Activated B cell treated with CpG ODN at 0.5 μM for 24 hours (primary cell): Measurements from ENCODE around the gene ZBED1. TPM values are rescaled to one million over a fixed set of nuclear protein-coding genes. Genes with fewer than 3 reads are reported as not detected.
"Not testable (repeated sequence)": the region's sequence is repeated elsewhere in the genome, so short reads cannot be mapped to it uniquely, and the experiment has no call there.

Source experiments
- ATAC-seq: fragments of 200-7000 bp; cut with Tn5 transposase; one replicate; pipeline ENCODE4 v1.10.0; 2021; ENCODE audit warnings: low read depth, mild to moderate bottlenecking, moderate library complexity
- CTCF ChIA-PET: fragments of 350-600 bp; sonication (Branson Sonifier 250); formaldehyde crosslinking; loops from one replicate; lab custom pipeline; 2021; ENCODE audit warnings: antibody characterized with exemption; lab: Charles Lee
- POLR2A ChIA-PET: fragments of 350-600 bp; sonication (Branson Sonifier 250); formaldehyde crosslinking; loops from one replicate; lab custom pipeline; 2021; ENCODE audit warnings: antibody characterized with exemption; lab: Charles Lee
- DNase-seq: peaks from one replicate; pipeline ENCODE4 v3.0.0; 2022
- H3K27ac Mint-ChIP-seq: one replicate; pipeline ENCODE4 v1.8.0; 2020; ENCODE audit warnings: mixed read lengths
- H3K27me3 Mint-ChIP-seq: one replicate; pipeline ENCODE4 v1.8.0; 2021; ENCODE audit warnings: mixed read lengths
- H3K36me3 Mint-ChIP-seq: one replicate; pipeline ENCODE4 v1.8.0; 2021; ENCODE audit warnings: low read depth, mixed read lengths
- H3K4me1 Mint-ChIP-seq: one replicate; pipeline ENCODE4 v1.8.0; 2021; ENCODE audit warnings: mixed read lengths
- H3K4me3 Mint-ChIP-seq: one replicate; pipeline ENCODE4 v1.8.0; 2020; ENCODE audit warnings: mild to moderate bottlenecking, mixed read lengths
- H3K9me3 Mint-ChIP-seq: one replicate; pipeline ENCODE4 v1.8.0; 2020; ENCODE audit warnings: mixed read lengths
- intact Hi-C: fragments of 100-400 bp; cut with micrococcal nuclease; formaldehyde crosslinking; loops from one replicate; pipeline ENCODE4 v1.15.1; 2024
- total RNA-seq: library from RNA; stranded (reverse); gene quantifications from 2 replicates; pipeline ENCODE4 v1.2.3, GENCODE V29; 2022
- TF ChIP-seq, protein P1 (sequence below): fragments of 200-600 bp; IDR thresholded peaks from one replicate; pipeline ENCODE4 v1.8.0; 2022; ENCODE audit warnings: antibody characterized with exemption, mild to moderate bottlenecking

Gene ZBED1
- total RNA-seq, 1 donor from 2014 or later, result 50.1 TPM

DNA sequence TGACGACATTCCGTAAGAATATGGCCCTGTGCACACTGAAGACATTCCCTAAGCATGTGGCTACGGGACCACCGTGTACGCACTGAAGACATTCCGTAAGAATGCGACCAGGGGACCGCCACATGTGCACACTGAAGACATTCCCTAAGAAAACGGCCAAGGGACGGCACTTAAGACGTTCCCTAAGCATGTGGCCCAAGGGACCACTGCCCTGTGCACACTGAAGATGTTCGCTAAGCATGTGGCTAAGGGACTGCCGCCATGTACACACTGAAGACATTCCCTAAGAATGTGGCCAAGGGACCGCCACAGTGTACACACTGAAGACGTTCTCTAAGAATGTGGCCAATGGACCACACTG, 21.4 kb downstream of the ZBED1 start:
- Mint-ChIP-seq H3K27me3 (no peaks in the 10 kb centered on the region), H3K4me3 (no peak overlapping the region), H3K9me3 (no peaks in the 10 kb centered on the region), H3K27ac (no peak overlapping the region), H3K36me3 (peaks cover 25% of the 10 kb centered on the region), H3K4me1 (no peaks in the 10 kb centered on the region)
- no peak for DNase-seq
- TF ChIP-seq, protein P1, sequence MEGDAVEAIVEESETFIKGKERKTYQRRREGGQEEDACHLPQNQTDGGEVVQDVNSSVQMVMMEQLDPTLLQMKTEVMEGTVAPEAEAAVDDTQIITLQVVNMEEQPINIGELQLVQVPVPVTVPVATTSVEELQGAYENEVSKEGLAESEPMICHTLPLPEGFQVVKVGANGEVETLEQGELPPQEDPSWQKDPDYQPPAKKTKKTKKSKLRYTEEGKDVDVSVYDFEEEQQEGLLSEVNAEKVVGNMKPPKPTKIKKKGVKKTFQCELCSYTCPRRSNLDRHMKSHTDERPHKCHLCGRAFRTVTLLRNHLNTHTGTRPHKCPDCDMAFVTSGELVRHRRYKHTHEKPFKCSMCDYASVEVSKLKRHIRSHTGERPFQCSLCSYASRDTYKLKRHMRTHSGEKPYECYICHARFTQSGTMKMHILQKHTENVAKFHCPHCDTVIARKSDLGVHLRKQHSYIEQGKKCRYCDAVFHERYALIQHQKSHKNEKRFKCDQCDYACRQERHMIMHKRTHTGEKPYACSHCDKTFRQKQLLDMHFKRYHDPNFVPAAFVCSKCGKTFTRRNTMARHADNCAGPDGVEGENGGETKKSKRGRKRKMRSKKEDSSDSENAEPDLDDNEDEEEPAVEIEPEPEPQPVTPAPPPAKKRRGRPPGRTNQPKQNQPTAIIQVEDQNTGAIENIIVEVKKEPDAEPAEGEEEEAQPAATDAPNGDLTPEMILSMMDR, result no peak
- CTCF ChIA-PET, result no interaction called here
- ATAC-seq, result no peak
- POLR2A ChIA-PET, result no interaction called here
- intact Hi-C loops, result no loop called here

DNA sequence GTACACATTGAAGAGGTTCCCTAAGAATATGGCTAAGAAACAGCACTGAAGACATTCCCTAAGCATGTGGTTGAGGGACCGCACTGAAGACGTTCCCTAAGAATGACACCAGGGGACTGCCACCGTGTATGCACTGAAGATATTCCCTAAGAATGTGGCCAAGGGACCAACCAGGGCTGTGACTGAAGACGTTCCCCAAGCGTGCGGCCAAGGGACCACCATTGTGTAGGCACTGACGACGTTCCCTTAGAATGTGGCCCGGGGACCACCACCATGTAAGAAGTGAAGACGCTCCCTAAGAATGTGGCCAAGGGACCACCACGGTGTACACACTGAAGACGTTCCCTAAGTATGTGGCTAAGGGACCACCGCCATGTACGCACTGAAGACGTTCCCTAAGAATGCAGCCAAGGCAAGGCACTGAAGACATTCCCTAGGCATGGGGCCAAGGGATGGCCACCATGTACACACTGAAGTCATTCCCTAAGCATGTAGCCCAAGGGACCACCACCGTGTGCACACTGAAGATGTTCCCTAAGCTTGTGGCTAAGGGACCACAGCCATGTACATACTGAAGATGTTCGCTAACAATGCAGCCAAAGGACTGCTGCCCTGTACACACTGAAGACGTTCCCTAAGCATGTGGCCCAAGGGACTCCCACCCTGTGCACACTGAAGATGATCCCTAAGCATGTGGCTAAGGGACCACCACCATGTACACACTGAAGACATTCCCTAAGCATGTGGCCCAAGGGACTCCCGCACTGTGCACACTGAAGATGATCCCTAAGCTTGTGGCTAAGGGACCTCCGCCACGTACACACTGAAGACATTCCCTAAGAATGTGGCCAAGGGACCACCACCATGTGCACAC, 22.0 kb downstream of the ZBED1 start:
- ATAC-seq (no peak), DNase-seq (no peak)
- H3K4me3 Mint-ChIP-seq, result no peak overlapping the region
- no peaks in the 10 kb centered on the region for H3K9me3 Mint-ChIP-seq
- intact Hi-C loops, result no loop called here
- TF ChIP-seq, protein P1, result no peak
- H3K4me1 Mint-ChIP-seq, result no peaks in the 10 kb centered on the region
- no peak overlapping the region for H3K27ac Mint-ChIP-seq
- CTCF ChIA-PET, result no interaction called here
- POLR2A ChIA-PET, result no interaction called here
- peaks cover 22% of the 10 kb centered on the region for H3K36me3 Mint-ChIP-seq
- H3K27me3 Mint-ChIP-seq, result no peaks in the 10 kb centered on the region

DNA sequence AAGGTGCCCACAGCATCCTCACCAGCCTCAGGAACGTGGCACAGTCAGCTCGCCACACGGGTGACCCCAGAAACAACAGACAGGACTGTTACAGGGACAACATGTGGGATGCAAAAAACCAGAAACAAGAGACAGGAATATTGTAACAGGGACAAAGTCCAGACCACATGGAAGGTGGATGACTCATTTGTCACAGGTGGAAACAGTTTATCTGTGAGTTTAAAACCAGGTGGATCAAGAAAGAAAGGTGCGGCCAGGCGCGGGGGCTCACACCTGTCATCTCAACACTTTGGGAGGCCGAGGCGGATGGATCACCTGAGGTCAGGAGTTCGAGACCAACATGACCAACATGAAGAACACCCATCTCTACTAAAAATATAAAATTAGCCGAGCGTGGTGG, 23.5 kb downstream of the ZBED1 start:
- DNase-seq, ATAC-seq, H3K27me3 Mint-ChIP-seq, CTCF ChIA-PET, H3K4me1 Mint-ChIP-seq, POLR2A ChIA-PET, intact Hi-C loops, H3K27ac Mint-ChIP-seq, H3K9me3 Mint-ChIP-seq, H3K4me3 Mint-ChIP-seq: not testable (repeated sequence)
- H3K36me3 Mint-ChIP-seq, result peaks cover 21% of the 10 kb centered on the region

DNA sequence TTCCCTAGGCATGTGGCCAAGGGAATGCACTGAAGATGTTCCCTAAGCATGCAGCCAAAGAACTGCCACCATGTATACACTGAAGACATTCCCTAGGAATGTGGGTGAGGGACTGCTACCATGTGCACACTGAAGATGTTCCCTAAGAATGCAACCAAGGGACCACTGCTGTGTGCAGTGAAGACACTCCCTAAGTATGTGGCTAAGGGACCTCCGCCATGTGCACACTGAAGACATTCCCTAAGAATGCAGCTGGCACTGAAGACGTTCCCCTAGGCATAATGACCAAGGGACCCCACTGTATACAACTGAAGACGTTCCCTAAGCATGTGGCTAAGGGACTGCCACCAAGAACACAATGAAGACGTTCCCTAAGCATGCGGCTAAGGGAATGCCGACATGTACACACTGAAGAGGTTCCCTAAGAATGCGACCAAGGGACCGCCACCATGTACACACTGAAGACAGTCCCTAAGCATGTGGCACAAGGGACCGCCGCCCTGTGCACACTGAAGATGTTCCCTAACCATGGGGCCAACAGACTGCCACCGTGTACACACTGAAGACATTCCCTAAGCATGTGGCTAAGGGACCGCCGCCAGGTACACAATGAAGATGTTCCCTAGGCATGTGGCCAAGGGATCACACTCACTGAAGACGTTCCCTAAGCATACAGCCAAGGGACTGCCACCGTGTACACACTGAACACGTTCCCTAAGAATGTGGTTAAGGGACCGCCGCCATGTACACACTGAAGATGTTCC, 25.6 kb downstream of the ZBED1 start:
- H3K27ac Mint-ChIP-seq, result no peak overlapping the region
- H3K9me3 Mint-ChIP-seq, result no peaks in the 10 kb centered on the region
- CTCF ChIA-PET, result no interaction called here
- intact Hi-C loops, result no loop called here
- peaks cover 15% of the 10 kb centered on the region for H3K36me3 Mint-ChIP-seq
- TF ChIP-seq, protein P1, result no peak
- ATAC-seq, result no peak
- POLR2A ChIA-PET, result no interaction called here
- H3K27me3 Mint-ChIP-seq, result no peaks in the 10 kb centered on the region
- no peaks in the 10 kb centered on the region for H3K4me1 Mint-ChIP-seq
- H3K4me3 Mint-ChIP-seq, result no peak overlapping the region
- DNase-seq, result no peak

DNA sequence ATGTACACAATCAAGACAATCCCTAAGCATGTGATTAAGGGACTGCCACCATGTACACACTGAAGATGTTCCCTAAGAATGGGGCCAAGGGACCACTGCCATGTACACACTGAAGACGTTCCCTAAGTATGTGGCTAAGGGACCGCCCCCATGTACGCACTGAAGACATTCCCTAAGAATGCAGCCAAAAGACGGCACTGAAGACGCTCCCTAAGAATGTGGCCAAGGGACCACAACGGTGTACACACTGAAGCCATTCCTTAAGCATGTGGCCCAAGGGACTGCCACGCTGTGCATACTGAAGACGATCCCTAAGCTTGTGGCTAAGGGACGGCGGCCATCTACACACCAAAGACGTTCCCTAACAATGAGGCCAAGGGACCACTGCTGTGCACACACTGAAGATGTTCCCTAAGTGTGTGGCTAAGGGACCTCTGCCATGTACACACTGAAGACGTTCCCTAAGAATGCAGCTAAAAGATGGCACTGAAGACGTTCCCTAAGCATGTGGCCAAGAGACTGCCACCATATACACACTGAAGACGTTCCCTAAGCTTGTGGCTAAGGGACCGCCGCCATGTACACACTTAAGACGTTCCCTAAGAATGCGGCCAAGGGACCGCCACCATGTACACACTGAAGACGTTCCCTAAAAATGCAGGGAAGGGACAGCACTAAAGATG, 26.4 kb downstream of the ZBED1 start:
- H3K36me3 Mint-ChIP-seq, result peaks cover 16% of the 10 kb centered on the region
- ChIA-PET POLR2A (no interaction called here), CTCF (no interaction called here)
- no peaks in the 10 kb centered on the region for H3K4me1 Mint-ChIP-seq
- no peak overlapping the region for H3K27ac Mint-ChIP-seq
- no peak overlapping the region for H3K4me3 Mint-ChIP-seq
- H3K27me3 Mint-ChIP-seq, result no peaks in the 10 kb centered on the region
- no peak for ATAC-seq
- no peak for DNase-seq
- H3K9me3 Mint-ChIP-seq, result peaks cover 4% of the 10 kb centered on the region
- intact Hi-C loops, result no loop called here
- TF ChIP-seq, protein P1, result no peak

DNA sequence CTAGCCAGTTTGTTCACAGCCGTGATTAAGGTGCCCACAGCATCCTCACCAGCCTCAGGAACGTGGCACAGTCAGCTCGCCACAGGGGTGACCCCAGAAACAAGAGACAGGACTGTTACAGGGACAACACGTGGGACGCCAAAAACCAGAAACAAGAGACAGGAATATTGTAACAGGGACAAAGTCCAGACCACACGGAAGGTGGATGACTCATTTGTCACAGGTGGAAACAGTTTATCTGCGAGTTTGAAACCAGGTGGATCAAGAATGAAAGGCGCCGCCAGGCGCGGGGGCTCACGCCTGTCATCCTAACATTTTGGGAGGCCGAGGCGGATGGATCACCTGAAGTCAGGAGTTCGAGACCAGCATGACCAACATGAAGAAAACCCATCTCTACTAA, 27.7 kb downstream of the ZBED1 start:
- H3K9me3 Mint-ChIP-seq, ATAC-seq, H3K27ac Mint-ChIP-seq, DNase-seq, intact Hi-C loops, CTCF ChIA-PET, H3K4me3 Mint-ChIP-seq, POLR2A ChIA-PET, H3K4me1 Mint-ChIP-seq, H3K27me3 Mint-ChIP-seq: not testable (repeated sequence)
- peaks cover 12% of the 10 kb centered on the region for H3K36me3 Mint-ChIP-seq
